K562 (cell line): ENCODE measurements around the gene ADORA1. TPM values are rescaled to one million over a fixed set of nuclear protein-coding genes. Genes with fewer than 3 reads are reported as not detected.

Experiments
- ATAC-seq: fragments of 200-7000 bp; cut with Tn5 transposase; 3 replicates; pipeline ENCODE4 v1.9.1; 2020; ENCODE audit warnings: moderate library complexity
- BruUV-seq: library from RNA; stranded (reverse); fragments of 400-500 nt; replicated peaks from 2 replicates; lab custom pipeline; 2021; lab: Mats Ljungman, UMichigan
- CTCF ChIA-PET: fragments of 300-600 bp; formaldehyde crosslinking; extraction: SDS; loops from one replicate; lab custom pipeline; 2021; ENCODE audit warnings: low intra/inter-chr PET ratio; lab: Yijun Ruan, JAX
- POLR2A ChIA-PET: fragments of 300-600, 350-650 bp; sonication (Branson Sonifier 250); formaldehyde crosslinking; extraction: SDS; loops from one replicate; lab custom pipeline; 2021; ENCODE audit warnings: antibody characterized with exemption, inconsistent platforms; lab: Yijun Ruan, JAX
- DNase-seq, 4 experiments: peaks; one replicate each; pipeline versions ENCODE4 v3.0.0 to v3.0.0-alpha.2; 2011 to 2018; ENCODE audit warnings: low spot score in 3 of 4, mixed read lengths in 3 of 4; ENCODE audit errors: extremely low read depth in 1 of 4
- FAIRE-seq: peaks from 2 replicates; lab custom pipeline; 2011; peaks lifted over from hg19 to GRCh38; lab: Jason Lieb, UNC
- H2AFZ ChIP-seq: 2 replicates; pipeline ENCODE4 v1.6.0; 2011; ENCODE audit warnings: low read depth, low read length, control low read depth, inconsistent platforms
- H3K27ac ChIP-seq: fragments of 200-600 bp; 3 replicates; pipeline ENCODE4 v1.8.0; 2011; ENCODE audit warnings: low read depth, mild to moderate bottlenecking, control low read depth, inconsistent platforms, low read length, moderate library complexity, mixed read lengths; ENCODE audit errors: extremely low read depth
- H3K27me3 ChIP-seq, 2 experiments: fragments of 300-600 bp in 1 of 2; 2 replicates in 1 of 2; 3 replicates in 1 of 2; pipeline versions ENCODE4 v1.6.0 to v1.8.0; 2011; ENCODE audit warnings: inconsistent platforms in 2 of 2, low read length in 2 of 2, mild to moderate bottlenecking in 1 of 2, mixed read lengths in 1 of 2, moderate library complexity in 1 of 2; ENCODE audit not compliant: control insufficient read depth in 2 of 2, insufficient read depth in 2 of 2
- H3K36me3 ChIP-seq: fragments of 300-600 bp; 3 replicates; pipeline ENCODE4 v1.8.0; 2011; ENCODE audit warnings: mild to moderate bottlenecking, low read length, inconsistent platforms; ENCODE audit not compliant: control insufficient read depth, insufficient read depth
- H3K4me1 ChIP-seq, 2 experiments: fragments of 200-600 bp in 1 of 2; replicated peaks in 1 of 2; 2 replicates in 1 of 2; 3 replicates in 1 of 2; pipeline versions ENCODE4 v1.5.1 to v1.8.0; 2011; ENCODE audit warnings: inconsistent platforms in 2 of 2, low read length in 2 of 2, mild to moderate bottlenecking in 1 of 2, mixed read lengths in 1 of 2, moderate library complexity in 1 of 2; ENCODE audit not compliant: control insufficient read depth in 2 of 2, insufficient read depth in 2 of 2
- H3K4me2 ChIP-seq: 2 replicates; pipeline ENCODE4 v1.6.1; 2011; ENCODE audit warnings: low read length, control low read depth, inconsistent platforms, mixed read lengths; ENCODE audit not compliant: insufficient read depth
- H3K4me3 ChIP-seq: fragments of 200-600 bp; sonication (generic), shearing (Covaris generic); 2 replicates; pipeline ENCODE4 v1.5.1; 2016; ENCODE audit warnings: control low read depth, inconsistent platforms
- H3K79me2 ChIP-seq: fragments of 200-600 bp; 3 replicates; pipeline ENCODE4 v1.8.0; 2011; ENCODE audit warnings: low read length, inconsistent platforms; ENCODE audit not compliant: control insufficient read depth, insufficient read depth
- H3K9ac ChIP-seq, 2 experiments: 2 replicates each; pipeline versions ENCODE4 v1.6.0 to v1.6.1; 2011; ENCODE audit warnings: low read depth in 2 of 2, low read length in 2 of 2, control low read depth in 1 of 2, inconsistent platforms in 1 of 2, mild to moderate bottlenecking in 1 of 2, mixed read lengths in 1 of 2; ENCODE audit not compliant: insufficient read depth in 1 of 2
- H3K9me1 ChIP-seq: one replicate; pipeline ENCODE4 v1.6.0; 2011; ENCODE audit warnings: inconsistent platforms, mild to moderate bottlenecking, low read length, moderate library complexity; ENCODE audit not compliant: control insufficient read depth, insufficient read depth
- H3K9me3 ChIP-seq: replicated peaks from 2 replicates; pipeline ENCODE4 v1.5.1; 2011; ENCODE audit warnings: low read depth, low read length, inconsistent platforms; ENCODE audit not compliant: control insufficient read depth, insufficient read depth
- H4K20me1 ChIP-seq: replicated peaks from 2 replicates; pipeline ENCODE4 v1.6.1; 2011; ENCODE audit warnings: low read length, inconsistent platforms, mixed read lengths; ENCODE audit not compliant: control insufficient read depth, insufficient read depth
- ATF3 ChIP-seq, 2 experiments: fragments of 450-650 bp in 1 of 2; sonication (generic) in 1 of 2; formaldehyde crosslinking in 1 of 2; IDR thresholded peaks in 1 of 2; conservative IDR thresholded peaks in 1 of 2; 2 replicates each; pipeline versions ENCODE4 v1.6.1 to v1.8.1; 2016 to 2023; ENCODE audit warnings: mild to moderate bottlenecking in 2 of 2, moderate library complexity in 2 of 2, inconsistent platforms in 1 of 2, missing genetic modification reagents in 1 of 2
- KHSRP ChIP-seq: fragments of 450-650 bp; IDR thresholded peaks from 2 replicates; pipeline ENCODE4 v1.6.1; 2017
- ZNF253 ChIP-seq: fragments of 250-450 bp; sonication (Bioruptor Pico); conservative IDR thresholded peaks from 2 replicates; pipeline ENCODE4 v1.6.1; 2021; ENCODE audit warnings: mild to moderate bottlenecking
- ZNF316 ChIP-seq: fragments of 450-650 bp; IDR thresholded peaks from 2 replicates; pipeline ENCODE4 v1.6.1; 2016
- WGBS: fragments of 100-300 bp; shearing (Covaris generic); methylation state at CpG from one replicate; pipeline ENCODE4 v1.1.6; 2016; ENCODE audit warnings: low coverage, mixed read lengths; ENCODE audit not compliant: insufficient coverage; ENCODE audit errors: missing lambda C conversion rate; 5-methylcytosine and 5-hydroxymethylcytosine counted together
- in situ Hi-C: fragments of 300-500 bp; cut with MboI; formaldehyde crosslinking; loops from 4 replicates; pipeline ENCODE4 v1.15.0; 2018; ENCODE audit warnings: inconsistent platforms, mixed read lengths
- intact Hi-C: fragments of 100-400 bp; cut with micrococcal nuclease; formaldehyde crosslinking; loops from 2 replicates; pipeline ENCODE4 v1.14.2; 2022
- polyA plus RNA-seq, 8 experiments: library from polyadenylated mRNA; depleted of rRNA in 4 of 8; stranded (reverse) in 5 of 8; unstranded in 3 of 8; fragments of >200 nt; fragmentation: Nextera tagmentation in 2 of 8; fragmentation: Illumina TruSeq in 1 of 8; extraction: Ambion mirVana in 2 of 8; extraction: Trizol in 1 of 8; gene quantifications; 2 replicates each; pipeline versions ENCODE4 v1.2.1 to v1.2.3, GENCODE V29; 2011 to 2014; ENCODE audit warnings: inconsistent platforms in 1 of 8, missing spikeins in 1 of 8
- total RNA-seq, 7 experiments: library from RNA; depleted of rRNA in 6 of 7; stranded (reverse); fragments of >200 nt in 6 of 7; fragmentation: Illumina TruSeq in 2 of 7; extraction: Trizol in 2 of 7; gene quantifications; 2 replicates each; pipeline versions ENCODE4 v1.2.1 to v1.2.3, GENCODE V29; 2011 to 2021; ENCODE audit warnings: low replicate concordance in 1 of 7

The ADORA1 gene
- total and polyA plus RNA-seq, 9 of the 15 experiments (the other 6 are each of a cell fraction or from before 2014, with no cell fraction given): not detected

- Histone ChIP-seq H3K4me2 (no peak overlapping the region), H3K4me1 (peaks cover 0 to 11% of the 10 kb centered on the region in 2 experiments; a peak in 3 of 5 replicates), H3K27me3 (peaks cover 30 to 54% of the 10 kb centered on the region in 2 experiments), H2AFZ (no peak overlapping the region), H3K4me3 (no peak overlapping the region), H3K36me3 (no peaks in the 10 kb centered on the region), H3K9me1 (no peaks in the 10 kb centered on the region), H3K27ac (no peak overlapping the region), H3K79me2 (no peaks in the 10 kb centered on the region), H4K20me1 (peaks cover 8% of the 10 kb centered on the region), H3K9ac (no peak overlapping the region)
- intact Hi-C loops: no loop called here
- ChIA-PET POLR2A (interaction anchor here (0.8 to 3.6 kb wide), 2 partner anchors 12 to 16 kb away, joined by 3 to 12 read pairs; no protein-coding TSS in a partner anchor), CTCF (no interaction called here)
- BruUV-seq: no TSS peak
- FAIRE-seq: no peak
- no peak for ATAC-seq
- in situ Hi-C loops: no loop called here
- no peak for DNase-seq
- TF ChIP-seq KHSRP (no peak), ZNF316 (peak; percentile 21; the same call in 1 of the 2 replicates), ZNF253 (CRISPR knock-in tag) (no peak), ATF3 (IDR thresholded peaks at IDR 0.05) (peak; percentile 36; the same call in 1 of the 2 replicates), ATF3 (CRISPR knock-in tag; conservative IDR thresholded peaks at IDR 0.05) (no peak)
- TF ChIP-seq, all 486 proteins: peak for 2
- no peaks in the 10 kb centered on the region for H3K9me3 ChIP-seq
- 0% methylated on average over 7 of the region's 7 CpGs for WGBS
Measured at GRCh38 chr1:203089001-203089650, 38.4 kb upstream of the ADORA1 start.
